Smooth muscle cell (in vitro differentiated cells): Measurements from ENCODE around the gene RHD. TPM values are rescaled to one million over a fixed set of nuclear protein-coding genes. Genes with fewer than 3 reads are reported as not detected.
A peak's percentile ranks its signal among the peaks of the same experiment; 100 is the strongest.
"Not testable (repeated sequence)": the region's sequence is repeated elsewhere in the genome, so short reads cannot be mapped to it uniquely, and the experiment has no call there.

Experiments used
- DNase-seq: peaks from one replicate; lab custom pipeline; 2025; ENCODE audit not compliant: unreplicated experiment; lab: John Stamatoyannopoulos, UW
- H2AFZ ChIP-seq: fragments of 200-600 bp; sonication (generic); 2 replicates; pipeline ENCODE4 v1.6.0; 2016; ENCODE audit warnings: antibody characterized with exemption, low read depth, mild to moderate bottlenecking
- H3F3A ChIP-seq: fragments of 200-600 bp; sonication (generic); 2 replicates; pipeline ENCODE4 v1.6.0; 2017; ENCODE audit warnings: antibody characterized with exemption, low read depth
- H3K27ac ChIP-seq: fragments of 200-600 bp; sonication (generic); 2 replicates; pipeline ENCODE4 v1.5.1; 2016; ENCODE audit warnings: low read depth, mild to moderate bottlenecking
- H3K27me3 ChIP-seq: fragments of 200-600 bp; sonication (generic); 2 replicates; pipeline ENCODE4 v1.6.1; 2016; ENCODE audit warnings: low read depth, mild to moderate bottlenecking
- H3K36me3 ChIP-seq: fragments of 200-600 bp; sonication (generic); 2 replicates; pipeline ENCODE4 v1.5.1; 2016; ENCODE audit warnings: low read depth
- H3K4me1 ChIP-seq: fragments of 200-600 bp; sonication (generic); 2 replicates; pipeline ENCODE4 v1.5.1; 2016; ENCODE audit warnings: low read depth
- H3K4me2 ChIP-seq: fragments of 200-600 bp; sonication (generic); 2 replicates; pipeline ENCODE4 v1.6.0; 2016; ENCODE audit warnings: mild to moderate bottlenecking
- H3K4me3 ChIP-seq: fragments of 200-600 bp; sonication (generic); 2 replicates; pipeline ENCODE4 v1.5.1; 2016; ENCODE audit warnings: mild to moderate bottlenecking
- H3K79me2 ChIP-seq: fragments of 200-600 bp; sonication (generic); 2 replicates; pipeline ENCODE4 v1.6.0; 2016; ENCODE audit warnings: low read depth, mild to moderate bottlenecking
- H3K9ac ChIP-seq: fragments of 200-600 bp; sonication (generic); 2 replicates; pipeline ENCODE4 v1.6.0; 2016; ENCODE audit warnings: low read depth
- H3K9me3 ChIP-seq: fragments of 200-600 bp; sonication (generic); replicated peaks from 2 replicates; pipeline ENCODE4 v1.5.1; 2016; ENCODE audit warnings: low read depth
- H4K20me1 ChIP-seq: fragments of 200-600 bp; sonication (generic); 2 replicates; pipeline ENCODE4 v1.6.0; 2016; ENCODE audit warnings: low read depth
- WGBS: methylation state at CpG from one replicate; pipeline ENCODE4 v1.1.7; 2016; ENCODE audit warnings: low lambda C conversion rate; 5-methylcytosine and 5-hydroxymethylcytosine counted together
- polyA plus RNA-seq: library from polyadenylated mRNA; unstranded; fragments of >200 nt; fragmentation: Nextera tagmentation; extraction: Ambion mirVana; gene quantifications from 2 replicates; pipeline ENCODE4 v1.2.1, GENCODE V29; 2016
- total RNA-seq: library from RNA; depleted of rRNA; stranded (reverse); fragments of >200 nt; gene quantifications from 2 replicates; pipeline ENCODE4 v1.2.3, GENCODE V29; 2014
- TF ChIP-seq, protein P1 (sequence below): fragments of 200-600 bp; sonication (generic); IDR thresholded peaks from 2 replicates; pipeline ENCODE4 v1.5.1; 2017; ENCODE audit warnings: borderline replicate concordance, mild to moderate bottlenecking, antibody characterized with exemption; ENCODE audit not compliant: insufficient read depth, poor library complexity, severe bottlenecking

RHD gene
- total and polyA plus RNA-seq, 2 experiments from 2014 or later, result not detected

DNA sequence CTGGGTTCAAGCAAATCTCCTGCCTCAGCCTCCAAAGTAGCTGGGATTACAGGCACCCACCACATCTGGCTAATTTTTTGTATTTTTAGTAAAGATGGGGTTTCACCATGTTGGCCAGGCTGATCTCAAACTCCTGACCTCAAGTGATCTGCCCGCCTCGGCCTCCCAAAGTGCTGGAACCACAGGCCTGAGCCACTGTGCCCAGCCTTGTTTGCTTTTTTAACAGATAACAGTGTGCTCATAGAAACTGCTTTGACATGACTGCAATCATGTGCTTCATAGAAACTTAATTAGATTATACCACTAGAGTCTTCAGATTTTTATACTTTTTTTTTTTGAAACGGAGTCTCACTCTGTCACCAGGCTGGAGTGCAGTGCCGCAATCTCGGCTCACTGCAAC, 57.0 kb downstream of the RHD start:
- not testable (repeated sequence) for H3K36me3 ChIP-seq, H3K4me3 ChIP-seq, H3K9me3 ChIP-seq, H3F3A ChIP-seq, H3K4me2 ChIP-seq, H3K79me2 ChIP-seq, H3K9ac ChIP-seq, H2AFZ ChIP-seq, H3K27me3 ChIP-seq, H4K20me1 ChIP-seq, H3K4me1 ChIP-seq, H3K27ac ChIP-seq, DNase-seq
- WGBS, result 93% methylated on average over 5 of the region's 5 CpGs

DNA sequence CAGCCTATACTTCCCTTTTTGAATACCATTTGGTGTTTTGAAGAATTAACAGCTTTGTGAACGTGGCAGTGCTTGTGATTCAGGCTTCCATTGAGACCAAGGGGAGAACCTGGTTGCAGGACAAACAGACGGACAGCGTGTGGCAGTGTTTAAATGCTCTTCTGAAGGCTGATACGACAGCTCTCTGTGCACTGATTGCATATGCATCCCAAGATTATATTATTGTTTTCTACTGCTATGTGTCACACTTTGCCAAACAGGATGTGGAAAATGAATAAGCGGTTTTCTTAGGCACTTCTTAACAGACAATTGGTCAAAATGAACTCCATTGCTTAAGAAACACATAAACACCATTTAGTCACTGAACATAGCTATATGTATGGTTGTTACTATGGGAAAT, 57.6 kb downstream of the RHD start:
- H3K4me1 ChIP-seq, H3K9ac ChIP-seq, H3K9me3 ChIP-seq, H3K4me2 ChIP-seq, DNase-seq, H3K36me3 ChIP-seq, H3K79me2 ChIP-seq, H3F3A ChIP-seq, H3K27ac ChIP-seq, H2AFZ ChIP-seq, H4K20me1 ChIP-seq, H3K27me3 ChIP-seq, H3K4me3 ChIP-seq: not testable (repeated sequence)
- 46% methylated on average over 3 of the region's 5 CpGs for WGBS

DNA sequence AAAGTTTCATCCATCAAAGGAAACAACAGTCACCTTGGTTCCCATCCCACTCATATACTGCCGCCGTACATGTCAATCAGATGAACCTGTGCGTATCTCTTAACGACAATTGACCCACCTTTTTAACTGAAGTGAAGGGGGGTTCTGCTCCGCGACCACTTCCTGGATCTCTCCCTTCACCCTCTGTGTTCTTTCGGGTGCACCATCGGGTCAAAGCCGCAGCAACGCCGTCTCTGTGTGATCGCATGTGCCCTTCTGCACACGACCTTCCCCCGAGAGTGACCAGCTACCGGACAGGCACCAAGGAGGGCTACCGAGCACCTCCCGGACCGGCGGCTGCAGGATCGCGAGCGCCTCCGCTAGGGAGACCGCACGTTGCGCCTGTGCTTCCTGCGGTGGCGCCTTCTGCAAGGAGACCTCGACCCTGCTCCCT, 64.6 kb downstream of the RHD start:
- Histone ChIP-seq H3K4me1 (peaks cover 15% of the 10 kb centered on the region), H3K4me3 (peak overlapping the region; percentile 71), H3K4me2 (peak overlapping the region; percentile 99), H3K79me2 (peaks cover 34% of the 10 kb centered on the region), H3K9ac (peak overlapping the region; percentile 48), H4K20me1 (peaks cover 28% of the 10 kb centered on the region)
- under 1% methylated on average over 24 of the region's 29 CpGs for WGBS
- DNase-seq, H3K36me3 ChIP-seq, H2AFZ ChIP-seq, H3K27me3 ChIP-seq, H3K27ac ChIP-seq, H3K9me3 ChIP-seq, H3F3A ChIP-seq: not testable (repeated sequence)

DNA sequence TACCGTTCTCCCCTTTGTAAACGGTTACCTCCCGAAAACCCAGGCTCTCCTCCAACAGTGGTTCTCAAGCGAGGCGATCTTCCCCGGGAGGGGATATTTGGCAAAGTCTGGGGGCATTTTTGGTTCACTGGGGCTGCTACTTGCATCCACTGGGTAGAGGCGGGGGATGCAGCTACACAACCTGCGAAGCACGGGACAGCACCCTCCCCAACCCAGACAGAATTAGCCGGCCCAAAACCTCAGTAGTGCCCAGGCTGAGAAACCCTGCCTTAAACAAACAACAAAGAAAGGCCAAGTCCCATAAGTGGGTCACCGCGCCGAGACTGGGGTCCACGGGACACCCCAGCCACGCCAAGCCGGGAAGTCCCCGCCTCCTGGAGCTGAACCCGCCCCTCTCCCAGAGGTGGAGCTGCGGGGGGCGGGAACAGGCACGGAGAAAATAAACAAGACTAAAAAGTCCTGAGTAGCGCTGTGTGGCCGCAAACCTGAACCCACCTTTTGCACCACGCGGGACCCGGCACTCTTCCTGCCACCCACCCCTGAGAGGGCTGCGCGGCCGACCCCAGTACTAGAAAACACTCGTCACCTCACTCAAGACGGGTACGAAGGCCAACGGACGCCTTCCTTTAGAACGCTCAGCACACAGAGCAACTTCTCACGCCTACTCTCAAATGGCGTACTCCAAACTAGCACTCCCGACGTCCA, 65.3 kb downstream of the RHD start:
- Histone ChIP-seq H3K4me1 (peaks cover 15% of the 10 kb centered on the region), H4K20me1 (peaks cover 35% of the 10 kb centered on the region), H3K9ac (peak overlapping the region; percentile 91), H3K4me3 (peak overlapping the region; percentile 84), H3K79me2 (peaks cover 41% of the 10 kb centered on the region), H3K4me2 (peak overlapping the region; percentile 94), H2AFZ (peak overlapping the region; percentile 85), H3K27ac (peak overlapping the region; percentile 93)
- 0% methylated on average over 22 of the region's 39 CpGs for WGBS
- DNase-seq, H3K27me3 ChIP-seq, H3K9me3 ChIP-seq, H3K36me3 ChIP-seq, H3F3A ChIP-seq: not testable (repeated sequence)

DNA sequence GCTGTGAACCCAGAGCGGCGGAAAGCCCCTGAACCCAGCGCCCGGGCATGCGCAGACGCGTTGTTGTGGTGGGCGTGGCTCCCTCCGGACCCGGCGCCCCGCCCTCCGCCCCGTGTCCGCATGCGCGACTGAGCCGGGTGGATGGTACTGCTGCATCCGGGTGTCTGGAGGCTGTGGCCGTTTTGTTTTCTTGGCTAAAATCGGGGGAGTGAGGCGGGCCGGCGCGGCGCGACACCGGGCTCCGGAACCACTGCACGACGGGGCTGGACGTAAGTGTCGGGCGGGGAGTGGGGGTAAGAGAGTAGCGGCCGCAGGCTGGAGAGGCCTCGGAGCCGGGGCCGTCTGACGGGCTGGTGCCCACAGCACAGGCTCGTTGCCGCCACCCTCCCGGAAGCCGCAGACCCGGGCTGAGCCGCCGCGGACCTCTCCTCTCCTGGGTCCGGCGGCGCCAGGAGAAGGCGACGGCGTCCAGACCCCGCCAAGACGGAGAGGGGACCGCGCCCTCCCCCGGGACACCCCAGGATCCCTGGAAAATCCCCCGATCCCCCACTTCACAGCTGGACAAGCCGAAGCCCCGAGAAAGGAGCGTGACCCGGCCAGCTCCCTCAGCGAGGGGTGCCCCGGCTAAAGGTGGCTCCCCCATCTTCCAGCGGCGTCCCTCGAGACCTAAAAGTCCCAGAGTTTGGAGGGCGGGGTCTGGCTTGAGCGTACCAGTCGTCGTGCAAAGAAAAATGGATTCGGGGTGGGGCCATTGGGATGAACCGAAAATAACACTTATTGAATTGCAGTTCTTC, 66.1 kb downstream of the RHD start, which contains the start of gene TMEM50A:
TMEM50A (plus strand) TSS at position 147 of the 794 bp plus-strand sequence. CDS start 2,153 bp downstream, outside the sequence.
- Histone ChIP-seq H3K36me3 (no peaks in the 10 kb centered on the region), H3K27me3 (no peaks in the 10 kb centered on the region), H3K79me2 (peaks cover 48% of the 10 kb centered on the region), H3K9ac (peak within 1 kb of the TSS; percentile 91), H3F3A (peaks cover 13% of the 10 kb centered on the region), H3K27ac (peak within 1 kb of the TSS; percentile 93), H3K4me1 (peaks cover 15% of the 10 kb centered on the region), H3K4me2 (peak within 1 kb of the TSS; percentile 99), H4K20me1 (peaks cover 42% of the 10 kb centered on the region), H3K4me3 (peak within 1 kb of the TSS; percentile 84), H3K9me3 (no peaks in the 10 kb centered on the region), H2AFZ (peak within 1 kb of the TSS; percentile 88)
- under 1% methylated on average over 64 of the region's 75 CpGs for WGBS
- TF ChIP-seq, protein P1, sequence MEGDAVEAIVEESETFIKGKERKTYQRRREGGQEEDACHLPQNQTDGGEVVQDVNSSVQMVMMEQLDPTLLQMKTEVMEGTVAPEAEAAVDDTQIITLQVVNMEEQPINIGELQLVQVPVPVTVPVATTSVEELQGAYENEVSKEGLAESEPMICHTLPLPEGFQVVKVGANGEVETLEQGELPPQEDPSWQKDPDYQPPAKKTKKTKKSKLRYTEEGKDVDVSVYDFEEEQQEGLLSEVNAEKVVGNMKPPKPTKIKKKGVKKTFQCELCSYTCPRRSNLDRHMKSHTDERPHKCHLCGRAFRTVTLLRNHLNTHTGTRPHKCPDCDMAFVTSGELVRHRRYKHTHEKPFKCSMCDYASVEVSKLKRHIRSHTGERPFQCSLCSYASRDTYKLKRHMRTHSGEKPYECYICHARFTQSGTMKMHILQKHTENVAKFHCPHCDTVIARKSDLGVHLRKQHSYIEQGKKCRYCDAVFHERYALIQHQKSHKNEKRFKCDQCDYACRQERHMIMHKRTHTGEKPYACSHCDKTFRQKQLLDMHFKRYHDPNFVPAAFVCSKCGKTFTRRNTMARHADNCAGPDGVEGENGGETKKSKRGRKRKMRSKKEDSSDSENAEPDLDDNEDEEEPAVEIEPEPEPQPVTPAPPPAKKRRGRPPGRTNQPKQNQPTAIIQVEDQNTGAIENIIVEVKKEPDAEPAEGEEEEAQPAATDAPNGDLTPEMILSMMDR, result no peak
- peak; percentile 88 for DNase-seq
